Brain microvascular endothelial cell (primary cell): ENCODE data around the gene MOB1A.

Source experiments
- DNase-seq: peaks from one replicate; pipeline ENCODE4 v3.0.0-alpha.2; 2020
- H3K27ac ChIP-seq: fragments of 250-450 bp; sonication (Bioruptor Pico); 2 replicates; pipeline ENCODE4 v1.5.1; 2020; ENCODE audit warnings: mild to moderate bottlenecking, moderate library complexity
- H3K27me3 ChIP-seq: fragments of 250-450 bp; sonication (Bioruptor Pico); replicated peaks from 2 replicates; pipeline ENCODE4 v1.5.1; 2020; ENCODE audit warnings: mild to moderate bottlenecking
- H3K36me3 ChIP-seq: fragments of 250-450 bp; sonication (Bioruptor Pico); replicated peaks from 2 replicates; pipeline ENCODE4 v1.5.1; 2020; ENCODE audit warnings: mild to moderate bottlenecking
- H3K4me3 ChIP-seq: 2 replicates; pipeline ENCODE4 v1.5.1; 2011; ENCODE audit warnings: low read depth, mild to moderate bottlenecking, control low read depth, low read length, moderate library complexity
- in situ Hi-C: cut with HindIII; loops from 2 replicates; pipeline ENCODE4 v1.10.0; 2017; ENCODE audit warnings: low sequenced_read_pairs, low pct_ligation_motif_present
- TF ChIP-seq, protein P1 (sequence below): IDR thresholded peaks from 2 replicates; pipeline ENCODE4 v1.5.1; 2011; ENCODE audit warnings: low read depth, mild to moderate bottlenecking, moderate library complexity, low read length, control low read depth, inconsistent platforms; ENCODE audit errors: missing control alignments

Gene MOB1A

DNA sequence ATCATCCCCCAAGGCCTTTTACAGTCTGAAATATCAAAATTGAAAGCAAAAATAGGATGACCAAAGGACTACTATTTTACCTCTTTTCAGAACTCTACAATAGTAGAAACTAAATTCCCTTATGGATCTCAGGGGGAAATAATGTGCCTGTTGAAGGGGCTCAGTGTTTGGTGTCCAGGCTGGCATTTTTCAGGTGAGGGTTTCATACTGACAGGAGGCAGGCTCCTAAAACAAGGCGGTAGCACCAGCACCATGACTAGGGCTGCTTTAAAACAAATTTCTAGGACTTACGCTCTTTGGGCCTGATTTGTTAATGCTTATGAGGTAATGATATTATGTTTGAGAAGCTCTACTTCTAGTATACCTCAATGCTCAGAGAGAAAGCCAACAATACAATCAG, 25.7 kb downstream of the MOB1A start:
- no peak for DNase-seq
- peaks cover 21% of the 10 kb centered on the region for H3K36me3 ChIP-seq
- no peak overlapping the region for H3K27ac ChIP-seq
- H3K4me3 ChIP-seq = no peak overlapping the region
- TF ChIP-seq, protein P1, sequence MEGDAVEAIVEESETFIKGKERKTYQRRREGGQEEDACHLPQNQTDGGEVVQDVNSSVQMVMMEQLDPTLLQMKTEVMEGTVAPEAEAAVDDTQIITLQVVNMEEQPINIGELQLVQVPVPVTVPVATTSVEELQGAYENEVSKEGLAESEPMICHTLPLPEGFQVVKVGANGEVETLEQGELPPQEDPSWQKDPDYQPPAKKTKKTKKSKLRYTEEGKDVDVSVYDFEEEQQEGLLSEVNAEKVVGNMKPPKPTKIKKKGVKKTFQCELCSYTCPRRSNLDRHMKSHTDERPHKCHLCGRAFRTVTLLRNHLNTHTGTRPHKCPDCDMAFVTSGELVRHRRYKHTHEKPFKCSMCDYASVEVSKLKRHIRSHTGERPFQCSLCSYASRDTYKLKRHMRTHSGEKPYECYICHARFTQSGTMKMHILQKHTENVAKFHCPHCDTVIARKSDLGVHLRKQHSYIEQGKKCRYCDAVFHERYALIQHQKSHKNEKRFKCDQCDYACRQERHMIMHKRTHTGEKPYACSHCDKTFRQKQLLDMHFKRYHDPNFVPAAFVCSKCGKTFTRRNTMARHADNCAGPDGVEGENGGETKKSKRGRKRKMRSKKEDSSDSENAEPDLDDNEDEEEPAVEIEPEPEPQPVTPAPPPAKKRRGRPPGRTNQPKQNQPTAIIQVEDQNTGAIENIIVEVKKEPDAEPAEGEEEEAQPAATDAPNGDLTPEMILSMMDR = no peak
- in situ Hi-C loops = no loop called here
- H3K27me3 ChIP-seq = no peaks in the 10 kb centered on the region

DNA sequence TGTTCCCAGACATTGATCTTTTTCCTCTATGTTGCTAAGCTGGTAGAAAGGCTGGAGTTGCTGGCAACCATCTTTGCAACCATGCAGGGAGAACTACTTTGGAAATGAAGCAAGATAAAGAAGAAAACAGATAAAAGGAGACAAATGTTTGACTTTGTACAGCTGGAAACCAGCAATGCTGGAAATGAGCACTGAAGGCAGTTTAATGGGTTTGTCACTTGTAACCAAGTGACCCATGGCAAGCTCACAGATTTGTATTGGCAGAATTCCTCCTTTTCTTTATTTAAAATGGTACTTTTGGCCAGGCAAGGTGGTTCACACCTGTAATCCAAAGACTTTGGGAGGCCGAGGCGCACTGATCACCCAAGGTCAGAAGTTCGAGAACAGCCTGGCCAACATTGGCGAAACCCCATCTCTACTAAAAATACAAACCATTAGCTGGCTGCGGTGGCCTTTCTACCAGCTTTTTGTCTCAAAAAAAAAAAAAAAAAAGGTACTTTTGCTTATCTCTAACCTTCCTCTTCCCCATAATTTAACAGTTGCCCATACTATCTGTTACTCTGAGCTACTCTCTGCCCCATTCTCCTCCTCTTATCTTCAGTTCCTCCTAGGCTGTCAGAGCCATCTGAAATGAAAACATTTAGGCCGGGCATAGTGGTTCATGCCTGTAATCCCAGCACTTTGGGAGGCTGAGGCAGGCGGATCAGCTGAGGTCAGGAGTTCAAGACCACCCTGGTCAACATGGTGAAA, 28.9 kb downstream of the MOB1A start:
- Histone ChIP-seq H3K4me3 (no peak overlapping the region), H3K36me3 (peaks cover 9% of the 10 kb centered on the region), H3K27me3 (no peaks in the 10 kb centered on the region), H3K27ac (no peak overlapping the region)
- TF ChIP-seq, protein P1 = no peak
- no peak for DNase-seq
- in situ Hi-C loops = no loop called here

DNA sequence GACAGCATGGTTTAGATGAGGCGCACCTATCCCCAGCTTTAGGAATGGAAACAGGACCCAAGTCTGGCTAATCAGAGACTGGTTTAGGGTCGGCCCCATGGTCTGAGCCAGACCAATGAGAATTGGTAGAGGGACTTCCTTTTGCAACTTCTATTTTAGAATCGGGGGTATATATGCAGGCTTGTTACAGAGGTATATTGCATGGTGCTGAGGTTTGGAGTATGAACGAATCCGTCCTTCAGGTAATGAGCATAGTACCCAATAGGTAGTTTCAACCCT, 29.5 kb downstream of the MOB1A start:
- Histone ChIP-seq H3K36me3 (peaks cover 7% of the 10 kb centered on the region), H3K4me3 (no peak overlapping the region), H3K27me3 (no peaks in the 10 kb centered on the region), H3K27ac (no peak overlapping the region)
- DNase-seq = no peak
- TF ChIP-seq, protein P1 = no peak
- in situ Hi-C loops = no loop called here

DNA sequence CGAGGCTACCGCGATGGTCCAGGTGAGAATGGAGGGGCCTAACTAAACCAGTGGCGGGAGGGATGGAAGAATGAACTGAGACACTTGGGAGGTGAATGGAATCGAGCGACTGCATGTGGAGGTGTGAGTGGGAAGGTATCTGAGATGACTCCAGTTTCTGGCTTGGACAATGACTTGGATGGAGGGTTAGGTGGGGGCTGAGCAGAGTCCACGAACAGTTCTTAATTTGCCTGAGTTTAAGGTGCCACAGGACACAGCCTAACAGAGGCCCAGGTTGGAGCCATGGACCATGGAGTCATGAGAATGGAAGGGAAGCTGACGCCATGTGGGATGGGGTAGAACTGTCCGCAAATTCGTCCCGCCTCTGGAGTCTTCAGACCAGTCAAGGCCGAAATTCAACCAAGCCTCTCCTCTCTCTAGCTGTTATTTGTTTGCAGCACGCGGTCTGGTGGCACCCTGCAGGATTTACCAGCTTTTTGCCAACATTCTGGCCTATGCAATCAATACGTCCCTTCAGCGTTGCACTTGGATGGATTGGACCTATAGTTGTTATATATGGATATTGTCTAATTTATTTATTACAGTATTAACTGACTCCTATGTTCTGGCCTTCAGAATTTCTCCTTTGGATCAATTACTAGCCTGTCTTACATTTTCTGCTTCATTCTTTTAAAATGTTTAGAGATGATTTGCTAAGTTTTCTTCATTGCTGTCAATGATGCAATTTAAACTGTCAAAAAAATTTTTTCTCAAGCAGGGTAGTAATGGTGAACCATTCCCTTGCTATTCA, 30.0 kb downstream of the MOB1A start:
- H3K36me3 ChIP-seq = peaks cover 5% of the 10 kb centered on the region
- TF ChIP-seq, protein P1 = no peak
- in situ Hi-C loops = no loop called here
- no peaks in the 10 kb centered on the region for H3K27me3 ChIP-seq
- peak overlapping the region; percentile 80 for H3K4me3 ChIP-seq
- DNase-seq = no peak
- no peak overlapping the region for H3K27ac ChIP-seq

DNA sequence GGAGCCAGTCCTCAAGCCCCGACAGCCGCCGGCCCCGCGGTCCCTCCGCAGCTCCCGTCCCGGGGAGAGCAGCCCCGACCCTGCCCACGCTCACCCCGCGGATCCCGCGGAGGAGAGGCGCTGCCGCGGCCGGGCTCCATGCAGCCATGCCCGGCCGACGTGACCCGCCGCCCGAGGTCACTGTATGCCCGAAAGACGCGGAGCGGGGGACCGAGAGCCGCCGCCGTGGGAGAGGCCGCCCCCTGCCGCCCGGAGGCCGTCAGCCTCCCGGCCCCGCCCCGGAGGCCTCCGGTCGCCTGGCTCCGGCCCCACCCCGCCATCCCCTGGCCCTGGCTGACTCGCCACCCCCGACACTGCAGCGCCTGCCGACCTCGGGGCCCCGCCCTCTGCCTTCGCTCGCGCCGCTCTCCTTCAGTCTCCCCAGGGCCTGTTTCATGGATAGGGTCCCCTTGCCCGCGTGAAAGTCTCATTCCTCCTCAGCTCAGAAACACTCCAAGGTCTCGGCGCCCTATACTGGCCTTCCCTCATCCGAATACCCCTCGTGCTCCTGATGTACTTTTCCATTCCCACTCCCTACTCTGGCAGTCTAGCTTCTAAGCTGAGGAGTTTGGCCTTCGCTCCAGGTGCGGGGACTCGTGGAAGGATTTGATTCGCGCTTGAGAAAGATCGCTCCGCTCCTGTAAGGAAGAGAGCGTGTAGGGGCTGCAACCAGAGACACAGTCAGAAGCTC, 30.8 kb downstream of the MOB1A start, which contains the start of gene BOLA3:
BOLA3 (minus strand) TSS at position 186 of the 730 bp plus-strand sequence; CDS start at position 148, 38 bp downstream.
- H3K27me3 ChIP-seq = no peaks in the 10 kb centered on the region
- H3K4me3 ChIP-seq = peak within 1 kb of the TSS; percentile 80
- peak; percentile 55 for DNase-seq
- TF ChIP-seq, protein P1 = peak; percentile 47
- in situ Hi-C loops = no loop called here
- peak within 1 kb of the TSS; percentile 35 for H3K27ac ChIP-seq
- H3K36me3 ChIP-seq = no peaks in the 10 kb centered on the region
